OCI-LY7 (cell line): ENCODE results near the gene SERHL2.

Experiments used
- CTCF ChIP-seq: fragments of 200-600 bp; sonication (generic); conservative IDR thresholded peaks from 2 replicates; pipeline ENCODE4 v1.5.1; 2014; ENCODE audit warnings: mild to moderate bottlenecking, antibody characterized with exemption, low read length, moderate library complexity, mixed read lengths
- EZH2phosphoT487 ChIP-seq: fragments of 200-600 bp; sonication (generic); IDR thresholded peaks from 2 replicates; pipeline ENCODE4 v1.6.1; 2018; ENCODE audit warnings: low read depth, borderline replicate concordance, mild to moderate bottlenecking, mixed run types, antibody characterized with exemption, low read length, moderate library complexity, mixed read lengths

DNA sequence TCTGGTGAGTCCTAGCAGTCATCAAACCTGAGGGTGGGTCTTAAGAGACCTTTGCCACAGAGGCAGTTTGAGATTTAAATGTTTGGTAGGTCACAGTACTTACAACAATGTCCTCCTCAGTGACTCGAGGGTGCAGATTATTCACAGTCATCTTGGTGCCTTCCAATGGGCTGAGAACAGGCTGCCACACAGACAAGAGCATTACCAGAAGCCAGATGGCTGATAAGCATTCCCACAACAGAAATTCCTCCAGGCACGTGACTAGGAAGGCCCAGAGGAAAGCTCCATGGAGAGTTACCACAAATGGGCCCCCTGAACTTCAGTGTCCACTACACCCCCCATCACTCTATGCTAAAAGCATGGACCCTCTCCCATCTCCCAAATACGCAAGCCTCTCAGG lies 41.7 kb downstream of the SERHL2 start:
- TF ChIP-seq CTCF = no peak
- TF ChIP-seq EZH2phosphoT487 = no peak
